Stomach (tissue), 19 donors: ENCODE measurements around the gene AADAC. TPM values are rescaled to one million over a fixed set of nuclear protein-coding genes. Genes with fewer than 3 reads are reported as not detected.
"Not testable (repeated sequence)": the region's sequence is repeated elsewhere in the genome, so short reads cannot be mapped to it uniquely, and the experiment has no call there.

Experiments
- DNase-seq, 2 donors: peaks; one replicate each; pipeline versions ENCODE4 v3.0.0 to v3.0.0-alpha.2; 2013 to 2019
- H3K27ac ChIP-seq, 5 donors: fragments of 200-600 bp in 4 of 5; sonication (generic) in 4 of 5; one replicate each; pipeline ENCODE4 v1.5.1; 2013 to 2019; ENCODE audit warnings: mild to moderate bottlenecking in 1 of 5, moderate library complexity in 1 of 5
- H3K27me3 ChIP-seq, 3 donors: fragments of 200-600 bp; sonication (generic); one replicate each; pipeline ENCODE4 v1.5.1; 2017 to 2019; ENCODE audit warnings: mixed run types in 1 of 3
- H3K36me3 ChIP-seq, 4 donors: fragments of 200-600 bp; sonication (generic); 1 replicate in 3 of 4; 2 replicates in 1 of 4; pipeline ENCODE4 v1.5.1; 2016 to 2019
- H3K4me1 ChIP-seq, 4 donors: fragments of 200-600 bp; sonication (generic); one replicate each; pipeline ENCODE4 v1.5.1; 2016 to 2019
- H3K4me3 ChIP-seq, 4 donors: fragments of 200-600 bp; sonication (generic) in 3 of 4; one replicate each; pipeline ENCODE4 v1.5.1; 2016 to 2019; ENCODE audit warnings: mild to moderate bottlenecking in 1 of 4
- H3K9me3 ChIP-seq, 4 donors: fragments of 200-600 bp; sonication (generic); one replicate each; pipeline ENCODE4 v1.5.1; 2016 to 2019
- EP300 ChIP-seq: sonication (generic); formaldehyde crosslinking; IDR thresholded peaks from one replicate; pipeline ENCODE4 v1.6.1; 2017; ENCODE audit warnings: antibody characterized with exemption
- POLR2A ChIP-seq, 4 donors: fragments of 450-650 bp; IDR thresholded peaks; one replicate each; pipeline ENCODE4 v1.6.1; 2016; ENCODE audit warnings: antibody characterized with exemption in 4 of 4, control low read depth in 2 of 4, mild to moderate bottlenecking in 1 of 4, moderate library complexity in 1 of 4
- POLR2AphosphoS5 ChIP-seq, 3 donors: sonication (generic); formaldehyde crosslinking; IDR thresholded peaks; one replicate each; pipeline ENCODE4 v1.6.1; 2016; ENCODE audit warnings: antibody characterized with exemption in 3 of 3
- WGBS, 5 donors: extraction: QIAGEN DNeasy Blood & Tissue Kit in 3 of 5; methylation state at CpG; one replicate each; pipeline versions ENCODE4 v1.1.5 to v1.1.7; 2013 to 2018; 5-methylcytosine and 5-hydroxymethylcytosine counted together
- intact Hi-C: fragments of 100-400 bp; cut with DNase I; formaldehyde crosslinking; loops from one replicate; pipeline ENCODE4 v1.15.1; 2023; ENCODE audit warnings: low total_unique reads
- long read RNA-seq, 10 donors: transcript quantifications; one replicate each; lab custom pipeline, GENCODE V29; 2026
- polyA plus RNA-seq, 3 donors: library from polyadenylated mRNA; stranded (reverse); fragments of 200-250 nt; gene quantifications; one replicate each; pipeline ENCODE4 v1.2.3, GENCODE V29; 2013
- total RNA-seq, 5 donors: library from RNA; depleted of rRNA; stranded (reverse); fragments of >200 nt; gene quantifications; one replicate each; pipeline versions ENCODE4 v1.1.0 to v1.2.3, GENCODE V29; 2014 to 2016
- TF ChIP-seq, protein P1 (sequence below), 7 experiments: fragments of 450-650 bp in 4 of 7; fragments of 200-600 bp in 3 of 7; sonication (generic) in 3 of 7; IDR thresholded peaks; one replicate each; pipeline ENCODE4 v1.5.1; 2016 to 2019; ENCODE audit warnings: antibody characterized with exemption in 7 of 7, control low read depth in 2 of 7, mild to moderate bottlenecking in 1 of 7
- donor health status: healthy with polysubstance abuse.
- donor health status: Bipolar disorder and iron deficiency.
- donor health status: healthy.

AADAC gene, protein sequence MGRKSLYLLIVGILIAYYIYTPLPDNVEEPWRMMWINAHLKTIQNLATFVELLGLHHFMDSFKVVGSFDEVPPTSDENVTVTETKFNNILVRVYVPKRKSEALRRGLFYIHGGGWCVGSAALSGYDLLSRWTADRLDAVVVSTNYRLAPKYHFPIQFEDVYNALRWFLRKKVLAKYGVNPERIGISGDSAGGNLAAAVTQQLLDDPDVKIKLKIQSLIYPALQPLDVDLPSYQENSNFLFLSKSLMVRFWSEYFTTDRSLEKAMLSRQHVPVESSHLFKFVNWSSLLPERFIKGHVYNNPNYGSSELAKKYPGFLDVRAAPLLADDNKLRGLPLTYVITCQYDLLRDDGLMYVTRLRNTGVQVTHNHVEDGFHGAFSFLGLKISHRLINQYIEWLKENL
- total RNA-seq (10 to 100 TPM in 1 of 5 donors, 1 to 10 TPM in 1, not detected in 3; 6.7 to 54.7 TPM), polyA plus RNA-seq (10 to 100 TPM in 1 of 3 donors, 1 to 10 TPM in 1, under 1 TPM in 1; 0.35 to 14.5 (median 9.8) TPM)
- long read RNA-seq, donor 1, partial matches to known transcripts, result 0 of 3 reads
- long read RNA-seq, donor 1, other reads (novel, unspliced or antisense), result 0 of 3 reads
- long read RNA-seq, donor 2, transcript AADAC-201 (5 exons, 1,642 nt), result major isoform, 6 of 6 reads
- long read RNA-seq, donor 2, partial matches to known transcripts, result 0 of 6 reads
- long read RNA-seq, donor 2, other reads (novel, unspliced or antisense), result 0 of 6 reads
- long read RNA-seq, donor 3, result 0 reads
- long read RNA-seq, donor 4, result 0 reads
- long read RNA-seq, donor 5, result 0 reads
- long read RNA-seq, donor 6, result 0 reads
- long read RNA-seq, donor 7, transcript AADAC-201 (5 exons, 1,642 nt), result major isoform, 11 of 11 reads
- long read RNA-seq, donor 7, partial matches to known transcripts, result 0 of 11 reads
- long read RNA-seq, donor 7, other reads (novel, unspliced or antisense), result 0 of 11 reads
- long read RNA-seq, donor 8, partial matches to known transcripts, result 0 of 1 reads
- long read RNA-seq, donor 8, other reads (novel, unspliced or antisense), result 0 of 1 reads
- long read RNA-seq, donor 9, result 0 reads
- long read RNA-seq, donor 10, partial matches to known transcripts, result 0 of 2 reads
- long read RNA-seq, donor 10, other reads (novel, unspliced or antisense), result 0 of 2 reads

DNA sequence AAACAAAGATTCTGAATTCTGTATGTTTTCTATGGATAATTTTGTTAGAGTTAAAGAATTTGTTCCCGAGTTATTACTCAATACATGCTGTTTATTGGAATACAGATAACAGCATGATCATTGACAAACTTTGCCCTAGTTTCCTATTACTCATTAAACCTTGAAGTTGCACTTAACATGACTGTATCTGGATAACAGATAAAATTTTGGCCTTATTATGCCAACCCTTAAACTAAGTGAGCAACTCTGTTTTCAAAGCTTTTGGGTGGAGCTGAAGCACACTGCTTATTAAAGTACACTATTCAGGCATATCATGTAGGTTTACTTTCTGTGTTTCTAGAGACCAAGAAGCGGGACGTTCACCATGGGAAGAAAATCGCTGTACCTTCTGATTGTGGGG, at the start of gene AADAC:
Gene AADAC, plus strand, starts transcription at position 318 of the 400 bp plus-strand sequence. Its CDS starts 47 bp downstream, at position 365.
- TF ChIP-seq, protein P1, sequence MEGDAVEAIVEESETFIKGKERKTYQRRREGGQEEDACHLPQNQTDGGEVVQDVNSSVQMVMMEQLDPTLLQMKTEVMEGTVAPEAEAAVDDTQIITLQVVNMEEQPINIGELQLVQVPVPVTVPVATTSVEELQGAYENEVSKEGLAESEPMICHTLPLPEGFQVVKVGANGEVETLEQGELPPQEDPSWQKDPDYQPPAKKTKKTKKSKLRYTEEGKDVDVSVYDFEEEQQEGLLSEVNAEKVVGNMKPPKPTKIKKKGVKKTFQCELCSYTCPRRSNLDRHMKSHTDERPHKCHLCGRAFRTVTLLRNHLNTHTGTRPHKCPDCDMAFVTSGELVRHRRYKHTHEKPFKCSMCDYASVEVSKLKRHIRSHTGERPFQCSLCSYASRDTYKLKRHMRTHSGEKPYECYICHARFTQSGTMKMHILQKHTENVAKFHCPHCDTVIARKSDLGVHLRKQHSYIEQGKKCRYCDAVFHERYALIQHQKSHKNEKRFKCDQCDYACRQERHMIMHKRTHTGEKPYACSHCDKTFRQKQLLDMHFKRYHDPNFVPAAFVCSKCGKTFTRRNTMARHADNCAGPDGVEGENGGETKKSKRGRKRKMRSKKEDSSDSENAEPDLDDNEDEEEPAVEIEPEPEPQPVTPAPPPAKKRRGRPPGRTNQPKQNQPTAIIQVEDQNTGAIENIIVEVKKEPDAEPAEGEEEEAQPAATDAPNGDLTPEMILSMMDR (IDR thresholded peaks at IDR 0.05), result no peak
- peak in 1 of 3 donors; percentile 45 for TF ChIP-seq POLR2AphosphoS5 (IDR thresholded peaks at IDR 0.05)
- intact Hi-C loops, result no loop called here

DNA sequence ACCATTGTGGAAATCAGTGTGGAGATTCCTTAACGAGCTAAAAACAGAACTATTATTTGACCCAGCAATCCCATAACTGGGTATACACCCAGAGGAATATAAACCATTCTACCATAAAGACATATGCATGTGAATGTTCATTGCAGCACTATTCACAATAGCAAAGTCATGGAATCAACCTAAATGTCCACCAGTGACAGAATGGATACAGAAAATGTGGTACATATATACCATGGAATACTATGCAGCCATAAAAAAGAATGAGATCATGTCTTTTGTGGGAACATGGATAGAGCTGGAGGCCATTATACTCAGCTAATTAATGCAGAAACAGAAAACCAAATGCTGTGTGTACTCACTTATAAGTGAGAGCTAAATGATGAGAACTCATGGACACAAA, 49.2 kb upstream of the AADAC start:
- WGBS, 5 donors, result 85 to 91% (median 87%) methylated on average over 1 of the region's 1 CpG
- intact Hi-C loops, result not testable (repeated sequence)
- peaks cover 0 to 15% (median 3%) of the 10 kb centered on the region in 4 donors for H3K4me1 ChIP-seq

More for the DNA sequence above, at the start of gene AADAC:
- Histone ChIP-seq H3K36me3 (no peaks in the 10 kb centered on the region), H3K27me3 (no peaks in the 10 kb centered on the region), H3K4me3 (peak within 1 kb of the TSS in 3 of 4 donors; percentile 4 to 31 (median 21)), H3K4me1 (peaks cover 0 to 19% (median 4%) of the 10 kb centered on the region in 4 donors), H3K27ac (peak within 1 kb of the TSS in 2 of 5 donors; percentile 70 to 73), H3K9me3 (peaks cover 0 to 15% (median 6%) of the 10 kb centered on the region in 4 donors)
- 40 to 64% (median 57%) methylated on average over 4 of the region's 4 CpGs for WGBS, 5 donors
- DNase-seq, result no peak

DNA sequence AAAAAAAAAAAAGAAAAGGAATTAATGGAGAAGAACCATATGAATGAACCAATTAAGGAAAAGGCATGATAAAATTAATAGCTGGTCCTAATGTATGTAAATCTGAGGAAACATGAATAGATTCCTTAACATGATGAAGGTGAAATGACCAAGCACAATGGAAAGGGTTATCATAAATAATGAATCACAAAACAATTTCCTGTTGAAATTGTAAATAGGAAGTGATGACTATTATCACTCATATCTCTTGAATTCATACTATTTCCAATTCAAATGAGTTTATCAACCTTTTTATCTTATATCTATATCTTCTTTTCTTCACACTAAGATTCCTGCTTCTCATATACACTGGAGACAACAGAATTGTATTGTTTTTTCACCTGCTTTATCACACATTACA, 48.2 kb upstream of the AADAC start:
- no peak overlapping the region for H3K27ac ChIP-seq
- no peak overlapping the region for H3K4me3 ChIP-seq
- H3K9me3 ChIP-seq, result no peaks in the 10 kb centered on the region
- no peak for TF ChIP-seq POLR2A (IDR thresholded peaks at IDR 0.05)
- TF ChIP-seq, protein P1 (IDR thresholded peaks at IDR 0.05), result no peak
- H3K36me3 ChIP-seq, result no peaks in the 10 kb centered on the region
- intact Hi-C loops, result no loop called here
- H3K27me3 ChIP-seq, result no peaks in the 10 kb centered on the region
- H3K4me1 ChIP-seq, result peaks cover 4 to 23% (median 10%) of the 10 kb centered on the region in 4 donors
- DNase-seq, result no peak

More for the DNA sequence above, 49.2 kb upstream of the AADAC start:
- not testable (repeated sequence) for H3K27me3 ChIP-seq, H3K9me3 ChIP-seq, DNase-seq, H3K27ac ChIP-seq, H3K36me3 ChIP-seq, H3K4me3 ChIP-seq

DNA sequence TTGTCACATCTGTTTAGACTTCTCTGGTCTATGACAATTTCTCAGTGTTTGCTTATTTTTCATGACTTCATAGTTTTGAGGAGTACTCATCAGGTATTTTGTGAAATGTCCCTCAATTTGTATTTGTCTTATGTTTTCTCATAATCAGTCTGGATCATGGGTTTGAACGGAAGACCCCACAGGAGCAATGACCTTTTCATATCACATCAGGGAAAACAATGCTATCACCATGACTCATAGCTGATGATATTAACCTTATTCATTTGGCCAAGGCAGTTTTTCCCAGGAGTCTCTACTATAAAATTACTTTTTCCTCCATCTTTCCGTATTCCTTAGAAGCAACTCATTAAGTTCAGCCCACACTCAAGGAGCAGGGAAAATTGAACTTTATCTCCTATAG, 47.5 kb upstream of the AADAC start:
- intact Hi-C loops, result no loop called here
- Histone ChIP-seq H3K27me3 (no peaks in the 10 kb centered on the region), H3K9me3 (no peaks in the 10 kb centered on the region), H3K4me3 (no peak overlapping the region), H3K36me3 (no peaks in the 10 kb centered on the region), H3K27ac (no peak overlapping the region), H3K4me1 (peaks cover 12 to 31% (median 17%) of the 10 kb centered on the region in 4 donors)
- WGBS, 5 donors, result 48 to 70% (median 63%) methylated on average over 2 of the region's 2 CpGs
- no peak for DNase-seq
- TF ChIP-seq EP300 (no peak), POLR2AphosphoS5 (IDR thresholded peaks at IDR 0.05) (peak in 1 of 3 donors; percentile 12)

DNA sequence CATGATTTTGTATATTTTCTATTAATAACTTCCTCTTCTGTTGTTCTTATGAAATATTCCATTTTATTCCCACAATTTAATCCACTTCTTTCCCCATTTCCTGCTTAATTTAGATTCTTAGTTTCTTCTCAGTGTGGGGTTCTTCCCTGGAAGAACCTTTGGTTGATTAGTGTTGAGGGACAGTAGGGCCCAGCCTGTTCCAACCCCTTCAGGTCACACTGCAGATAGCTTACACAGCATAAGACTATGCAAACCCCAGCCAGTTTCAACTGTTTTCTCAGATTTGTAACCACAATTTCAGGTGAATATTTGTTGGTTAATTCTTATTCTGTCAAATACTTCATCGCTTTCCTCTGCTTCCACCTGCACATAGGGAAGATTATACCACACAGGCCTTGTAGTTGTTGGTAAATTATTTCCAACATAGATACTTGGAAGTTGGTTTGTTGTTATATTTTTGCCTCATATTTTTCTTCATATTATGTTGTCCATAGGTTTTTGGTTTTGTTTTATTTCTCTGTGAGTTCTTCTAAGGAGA, 45.5 kb upstream of the AADAC start:
- Histone ChIP-seq H3K27ac (peak overlapping the region in 3 of 5 donors; percentile 7 to 79 (median 78)), H3K4me3 (no peak overlapping the region), H3K27me3 (no peaks in the 10 kb centered on the region), H3K9me3 (no peaks in the 10 kb centered on the region), H3K36me3 (no peaks in the 10 kb centered on the region), H3K4me1 (peaks cover 17 to 33% (median 23%) of the 10 kb centered on the region in 4 donors)
- TF ChIP-seq EP300, result no peak
- TF ChIP-seq, protein P1 (IDR thresholded peaks at IDR 0.05), result no peak
- TF ChIP-seq POLR2A (IDR thresholded peaks at IDR 0.05), result no peak
- TF ChIP-seq POLR2AphosphoS5 (IDR thresholded peaks at IDR 0.05), result no peak
- intact Hi-C loops, result no loop called here
- 65 to 98% (median 96%) methylated on average over 1 of the region's 1 CpG for WGBS, 5 donors
- no peak for DNase-seq
